Hepatocyte (in vitro differentiated cells): ENCODE results near the gene ZNF879.

Source experiments
- CTCF ChIP-seq: fragments of 200-600 bp; sonication (generic); IDR thresholded peaks from 2 replicates; pipeline ENCODE4 v1.5.1; 2016; ENCODE audit warnings: antibody characterized with exemption, mild to moderate bottlenecking; ENCODE audit not compliant: poor library complexity
- EZH2phosphoT487 ChIP-seq: fragments of 200-600 bp; sonication (generic); IDR thresholded peaks from one replicate; pipeline ENCODE4 v1.6.1; 2018; ENCODE audit warnings: antibody characterized with exemption, mild to moderate bottlenecking, low read depth, moderate library complexity; ENCODE audit not compliant: unreplicated experiment, severe bottlenecking

- TF ChIP-seq CTCF (no peak), EZH2phosphoT487 (no peak)
Measured at GRCh38 chr5:179033004-179033580, 9.5 kb downstream of the ZNF879 start.
